Measurements from ENCODE around the gene REPIN1.

DNA sequence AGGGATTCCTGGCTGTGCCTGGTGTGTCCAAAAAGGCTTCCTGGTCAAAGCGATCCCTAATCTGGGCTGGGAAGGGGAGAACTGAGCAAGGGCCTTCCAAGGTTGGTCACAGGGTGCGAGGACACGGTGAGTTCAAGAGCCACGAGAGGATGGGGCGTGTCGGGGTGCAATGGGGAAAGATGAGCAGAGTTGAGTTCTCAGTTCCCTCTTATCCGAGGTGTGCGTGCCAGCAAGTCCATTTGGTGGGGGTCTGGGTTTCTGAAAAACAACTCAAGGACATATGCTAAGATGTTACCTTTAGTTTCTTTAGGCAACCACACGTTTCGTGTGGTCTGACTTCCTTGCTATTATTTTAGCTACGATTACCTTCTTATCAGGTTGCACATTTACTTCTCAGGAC, 11.8 kb downstream of the REPIN1 start:
- TF ChIP-seq, protein P1, sequence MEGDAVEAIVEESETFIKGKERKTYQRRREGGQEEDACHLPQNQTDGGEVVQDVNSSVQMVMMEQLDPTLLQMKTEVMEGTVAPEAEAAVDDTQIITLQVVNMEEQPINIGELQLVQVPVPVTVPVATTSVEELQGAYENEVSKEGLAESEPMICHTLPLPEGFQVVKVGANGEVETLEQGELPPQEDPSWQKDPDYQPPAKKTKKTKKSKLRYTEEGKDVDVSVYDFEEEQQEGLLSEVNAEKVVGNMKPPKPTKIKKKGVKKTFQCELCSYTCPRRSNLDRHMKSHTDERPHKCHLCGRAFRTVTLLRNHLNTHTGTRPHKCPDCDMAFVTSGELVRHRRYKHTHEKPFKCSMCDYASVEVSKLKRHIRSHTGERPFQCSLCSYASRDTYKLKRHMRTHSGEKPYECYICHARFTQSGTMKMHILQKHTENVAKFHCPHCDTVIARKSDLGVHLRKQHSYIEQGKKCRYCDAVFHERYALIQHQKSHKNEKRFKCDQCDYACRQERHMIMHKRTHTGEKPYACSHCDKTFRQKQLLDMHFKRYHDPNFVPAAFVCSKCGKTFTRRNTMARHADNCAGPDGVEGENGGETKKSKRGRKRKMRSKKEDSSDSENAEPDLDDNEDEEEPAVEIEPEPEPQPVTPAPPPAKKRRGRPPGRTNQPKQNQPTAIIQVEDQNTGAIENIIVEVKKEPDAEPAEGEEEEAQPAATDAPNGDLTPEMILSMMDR (conservative IDR thresholded peaks at IDR 0.05), result no peak
- TF ChIP-seq EZH2 (IDR thresholded peaks at IDR 0.05; ENCODE audit: low read depth), result no peak

All from PC-9 (cell line).